K562 (cell line): ENCODE measurements around the gene OTOP1. TPM values are rescaled to one million over a fixed set of nuclear protein-coding genes. Genes with fewer than 3 reads are reported as not detected.

Experiments used
- ATAC-seq: fragments of 200-7000 bp; cut with Tn5 transposase; 3 replicates; pipeline ENCODE4 v1.9.1; 2020; ENCODE audit warnings: moderate library complexity
- BruUV-seq: library from RNA; stranded (reverse); fragments of 400-500 nt; replicated peaks from 2 replicates; lab custom pipeline; 2021; lab: Mats Ljungman, UMichigan
- CTCF ChIA-PET: fragments of 300-600 bp; formaldehyde crosslinking; extraction: SDS; loops from one replicate; lab custom pipeline; 2021; ENCODE audit warnings: low intra/inter-chr PET ratio; lab: Yijun Ruan, JAX
- POLR2A ChIA-PET: fragments of 300-600, 350-650 bp; sonication (Branson Sonifier 250); formaldehyde crosslinking; extraction: SDS; loops from one replicate; lab custom pipeline; 2021; ENCODE audit warnings: antibody characterized with exemption, inconsistent platforms; lab: Yijun Ruan, JAX
- DNase-seq, 4 experiments: peaks; one replicate each; pipeline versions ENCODE4 v3.0.0 to v3.0.0-alpha.2; 2011 to 2018; ENCODE audit warnings: low spot score in 3 of 4, mixed read lengths in 3 of 4; ENCODE audit errors: extremely low read depth in 1 of 4
- FAIRE-seq: peaks from 2 replicates; lab custom pipeline; 2011; peaks lifted over from hg19 to GRCh38; lab: Jason Lieb, UNC
- H2AFZ ChIP-seq: 2 replicates; pipeline ENCODE4 v1.6.0; 2011; ENCODE audit warnings: low read depth, low read length, control low read depth, inconsistent platforms
- H3K27ac ChIP-seq: fragments of 200-600 bp; 3 replicates; pipeline ENCODE4 v1.8.0; 2011; ENCODE audit warnings: low read depth, mild to moderate bottlenecking, control low read depth, inconsistent platforms, low read length, moderate library complexity, mixed read lengths; ENCODE audit errors: extremely low read depth
- H3K27me3 ChIP-seq, 2 experiments: fragments of 300-600 bp in 1 of 2; 2 replicates in 1 of 2; 3 replicates in 1 of 2; pipeline versions ENCODE4 v1.6.0 to v1.8.0; 2011; ENCODE audit warnings: inconsistent platforms in 2 of 2, low read length in 2 of 2, mild to moderate bottlenecking in 1 of 2, mixed read lengths in 1 of 2, moderate library complexity in 1 of 2; ENCODE audit not compliant: control insufficient read depth in 2 of 2, insufficient read depth in 2 of 2
- H3K36me3 ChIP-seq: fragments of 300-600 bp; 3 replicates; pipeline ENCODE4 v1.8.0; 2011; ENCODE audit warnings: mild to moderate bottlenecking, low read length, inconsistent platforms; ENCODE audit not compliant: control insufficient read depth, insufficient read depth
- H3K4me1 ChIP-seq, 2 experiments: fragments of 200-600 bp in 1 of 2; replicated peaks in 1 of 2; 2 replicates in 1 of 2; 3 replicates in 1 of 2; pipeline versions ENCODE4 v1.5.1 to v1.8.0; 2011; ENCODE audit warnings: inconsistent platforms in 2 of 2, low read length in 2 of 2, mild to moderate bottlenecking in 1 of 2, mixed read lengths in 1 of 2, moderate library complexity in 1 of 2; ENCODE audit not compliant: control insufficient read depth in 2 of 2, insufficient read depth in 2 of 2
- H3K4me2 ChIP-seq: 2 replicates; pipeline ENCODE4 v1.6.1; 2011; ENCODE audit warnings: low read length, control low read depth, inconsistent platforms, mixed read lengths; ENCODE audit not compliant: insufficient read depth
- H3K4me3 ChIP-seq: fragments of 200-600 bp; sonication (generic), shearing (Covaris generic); 2 replicates; pipeline ENCODE4 v1.5.1; 2016; ENCODE audit warnings: control low read depth, inconsistent platforms
- H3K79me2 ChIP-seq: fragments of 200-600 bp; 3 replicates; pipeline ENCODE4 v1.8.0; 2011; ENCODE audit warnings: low read length, inconsistent platforms; ENCODE audit not compliant: control insufficient read depth, insufficient read depth
- H3K9ac ChIP-seq, 2 experiments: 2 replicates each; pipeline versions ENCODE4 v1.6.0 to v1.6.1; 2011; ENCODE audit warnings: low read depth in 2 of 2, low read length in 2 of 2, control low read depth in 1 of 2, inconsistent platforms in 1 of 2, mild to moderate bottlenecking in 1 of 2, mixed read lengths in 1 of 2; ENCODE audit not compliant: insufficient read depth in 1 of 2
- H3K9me1 ChIP-seq: one replicate; pipeline ENCODE4 v1.6.0; 2011; ENCODE audit warnings: inconsistent platforms, mild to moderate bottlenecking, low read length, moderate library complexity; ENCODE audit not compliant: control insufficient read depth, insufficient read depth
- H3K9me3 ChIP-seq: replicated peaks from 2 replicates; pipeline ENCODE4 v1.5.1; 2011; ENCODE audit warnings: low read depth, low read length, inconsistent platforms; ENCODE audit not compliant: control insufficient read depth, insufficient read depth
- H4K20me1 ChIP-seq: replicated peaks from 2 replicates; pipeline ENCODE4 v1.6.1; 2011; ENCODE audit warnings: low read length, inconsistent platforms, mixed read lengths; ENCODE audit not compliant: control insufficient read depth, insufficient read depth
- CBFA2T3 ChIP-seq: fragments of 450-650 bp; IDR thresholded peaks from 2 replicates; pipeline ENCODE4 v1.6.1; 2017
- CUX1 ChIP-seq: fragments of 200-800 bp; sonication (Bioruptor generic); IDR thresholded peaks from 2 replicates; pipeline ENCODE4 v1.6.1; 2016; ENCODE audit warnings: missing genetic modification characterization, missing compliant biosample characterization
- ESRRA ChIP-seq: fragments of 450-650 bp; IDR thresholded peaks from 2 replicates; pipeline ENCODE4 v1.6.1; 2014; ENCODE audit warnings: low read depth, mild to moderate bottlenecking, moderate library complexity, borderline replicate concordance
- FOXO4 ChIP-seq: fragments of 450-650 bp; formaldehyde crosslinking; IDR thresholded peaks from 2 replicates; pipeline ENCODE4 v1.4.0; 2020; ENCODE audit warnings: mild to moderate bottlenecking, moderate library complexity
- HDGF ChIP-seq: fragments of 450-650 bp; IDR thresholded peaks from 2 replicates; pipeline ENCODE4 v1.6.1; 2016
- HOMEZ ChIP-seq: fragments of 250-450 bp; sonication (Bioruptor Pico); IDR thresholded peaks from 2 replicates; pipeline ENCODE4 v1.4.0; 2020; ENCODE audit warnings: mild to moderate bottlenecking, moderate library complexity
- KAT2B ChIP-seq: IDR thresholded peaks from one replicate; pipeline ENCODE4 v1.6.1; 2012; ENCODE audit warnings: low read depth, mild to moderate bottlenecking, control low read depth, inconsistent platforms, low read length, moderate library complexity
- POLR2H ChIP-seq: IDR thresholded peaks from 2 replicates; pipeline ENCODE4 v1.6.1; 2016; ENCODE audit warnings: missing genetic modification characterization, low read depth, mild to moderate bottlenecking, control low read depth, missing compliant biosample characterization, moderate library complexity
- SMC3 ChIP-seq: conservative IDR thresholded peaks from 2 replicates; pipeline ENCODE4 v1.6.1; 2011; ENCODE audit warnings: low read depth, low read length, improper control_type of control experiment; ENCODE audit not compliant: insufficient read depth
- TRIM28 ChIP-seq: fragments of 450-650 bp; IDR thresholded peaks from 2 replicates; pipeline ENCODE4 v1.6.1; 2017
- ZNF395 ChIP-seq: fragments of 200-800 bp; sonication (Bioruptor generic); IDR thresholded peaks from 2 replicates; pipeline ENCODE4 v1.6.1; 2017; ENCODE audit warnings: missing genetic modification characterization, missing compliant biosample characterization
- ZZZ3 ChIP-seq: fragments of 450-650 bp; IDR thresholded peaks from 2 replicates; pipeline ENCODE4 v1.6.1; 2016; ENCODE audit warnings: antibody characterized with exemption, mild to moderate bottlenecking, moderate library complexity
- WGBS: fragments of 100-300 bp; shearing (Covaris generic); methylation state at CpG from one replicate; pipeline ENCODE4 v1.1.6; 2016; ENCODE audit warnings: low coverage, mixed read lengths; ENCODE audit not compliant: insufficient coverage; ENCODE audit errors: missing lambda C conversion rate; 5-methylcytosine and 5-hydroxymethylcytosine counted together
- in situ Hi-C: fragments of 300-500 bp; cut with MboI; formaldehyde crosslinking; loops from 4 replicates; pipeline ENCODE4 v1.15.0; 2018; ENCODE audit warnings: inconsistent platforms, mixed read lengths
- intact Hi-C: fragments of 100-400 bp; cut with micrococcal nuclease; formaldehyde crosslinking; loops from 2 replicates; pipeline ENCODE4 v1.14.2; 2022
- polyA plus RNA-seq, 8 experiments: library from polyadenylated mRNA; depleted of rRNA in 4 of 8; stranded (reverse) in 5 of 8; unstranded in 3 of 8; fragments of >200 nt; fragmentation: Nextera tagmentation in 2 of 8; fragmentation: Illumina TruSeq in 1 of 8; extraction: Ambion mirVana in 2 of 8; extraction: Trizol in 1 of 8; gene quantifications; 2 replicates each; pipeline versions ENCODE4 v1.2.1 to v1.2.3, GENCODE V29; 2011 to 2014; ENCODE audit warnings: inconsistent platforms in 1 of 8, missing spikeins in 1 of 8
- total RNA-seq, 7 experiments: library from RNA; depleted of rRNA in 6 of 7; stranded (reverse); fragments of >200 nt in 6 of 7; fragmentation: Illumina TruSeq in 2 of 7; extraction: Trizol in 2 of 7; gene quantifications; 2 replicates each; pipeline versions ENCODE4 v1.2.1 to v1.2.3, GENCODE V29; 2011 to 2021; ENCODE audit warnings: low replicate concordance in 1 of 7

Gene OTOP1
- total and polyA plus RNA-seq, 9 of the 15 experiments (the other 6 are each of a cell fraction or from before 2014, with no cell fraction given): not detected

- TF ChIP-seq FOXO4 (CRISPR knock-in tag): no peak
- TF ChIP-seq, all 486 proteins: peak for 0
These were observed 27.9 kb upstream of the OTOP1 start (continued) for GRCh38 chr4:4254666-4255065.

GRCh38 chr4:4254199-4254598, 27.5 kb upstream of the OTOP1 start:
- peaks cover 22 to 33% of the 10 kb centered on the region in 2 experiments for H3K27me3 ChIP-seq
- H3K9me3 ChIP-seq: no peaks in the 10 kb centered on the region
- no peak overlapping the region for H2AFZ ChIP-seq
- FAIRE-seq (no peak), ATAC-seq (no peak), DNase-seq (no peak)
- no peak overlapping the region for H3K9ac ChIP-seq
- no peak overlapping the region for H3K4me3 ChIP-seq
- no TSS peak for BruUV-seq
- WGBS: 6% methylated on average over 11 of the region's 11 CpGs
- no peaks in the 10 kb centered on the region for H3K9me1 ChIP-seq
- H3K4me2 ChIP-seq: no peak overlapping the region
- H4K20me1 ChIP-seq: no peaks in the 10 kb centered on the region
- POLR2A ChIA-PET: no interaction called here
- intact Hi-C loops (loop anchor here (10.0 kb wide), 1 partner anchor 181 kb away; no protein-coding TSS in a partner anchor), in situ Hi-C loops (loop anchor here (5.0 kb wide), 1 partner anchor 83 kb away; no protein-coding TSS in a partner anchor)
- H3K36me3 ChIP-seq: no peaks in the 10 kb centered on the region
- no peaks in the 10 kb centered on the region for H3K79me2 ChIP-seq
- CTCF ChIA-PET: no interaction called here
- H3K27ac ChIP-seq: no peak overlapping the region
- H3K4me1 ChIP-seq: peaks cover under 1 to 3% of the 10 kb centered on the region in 2 experiments; a peak in 1 of 5 replicates
- TF ChIP-seq ESRRA: no peak
- no peak for TF ChIP-seq CBFA2T3
- TF ChIP-seq HOMEZ (CRISPR knock-in tag): no peak
- no peak for TF ChIP-seq ZZZ3
- no peak for TF ChIP-seq HDGF
- no peak for TF ChIP-seq SMC3
- no peak for TF ChIP-seq KAT2B
- TF ChIP-seq POLR2H (tag): no peak
- TF ChIP-seq ZNF395: no peak
- TF ChIP-seq CUX1 (CRISPR knock-in tag): no peak
- TF ChIP-seq TRIM28: no peak
